Mesothelial cell of epicardium (in vitro differentiated cells): Measurements from ENCODE around the gene NKAIN2. TPM values are rescaled to one million over a fixed set of nuclear protein-coding genes. Genes with fewer than 3 reads are reported as not detected.
"Not testable (repeated sequence)": the region's sequence is repeated elsewhere in the genome, so short reads cannot be mapped to it uniquely, and the experiment has no call there.

Experiments
- DNase-seq, 2 experiments: peaks; one replicate each; pipeline ENCODE4 v3.0.0; 2021; ENCODE audit warnings: low spot score in 2 of 2; ENCODE audit not compliant: unreplicated experiment in 2 of 2
- H3K27ac Mint-ChIP-seq: 2 replicates; pipeline ENCODE4 v1.8.0; 2021; ENCODE audit warnings: mixed read lengths
- H3K27me3 Mint-ChIP-seq: 2 replicates; pipeline ENCODE4 v1.8.0; 2021; ENCODE audit warnings: low read depth, mixed read lengths
- H3K36me3 Mint-ChIP-seq: 2 replicates; pipeline ENCODE4 v1.8.0; 2021; ENCODE audit warnings: mixed read lengths
- H3K4me1 Mint-ChIP-seq: 2 replicates; pipeline ENCODE4 v1.8.0; 2021; ENCODE audit warnings: mixed read lengths
- H3K4me3 Mint-ChIP-seq: 2 replicates; pipeline ENCODE4 v1.8.0; 2021; ENCODE audit warnings: mild to moderate bottlenecking, moderate library complexity, mixed read lengths
- H3K9me3 Mint-ChIP-seq: 2 replicates; pipeline ENCODE4 v1.8.0; 2021; ENCODE audit warnings: mixed read lengths
- total RNA-seq: library from RNA; stranded (reverse); gene quantifications from 3 replicates; pipeline ENCODE4 v1.2.1, GENCODE V29; 2021
- TF ChIP-seq, protein P1 (sequence below): fragments of 200-600 bp; sonication (generic); IDR thresholded peaks from one replicate; pipeline ENCODE4 v1.5.0; 2021; ENCODE audit warnings: antibody characterized with exemption; ENCODE audit not compliant: unreplicated experiment

NKAIN2 gene
- total RNA-seq, 1 donor from 2014 or later, result 1.6 TPM

GRCh38 chr6:124560873-124561567, 757.4 kb downstream of the NKAIN2 start:
- no peaks in the 10 kb centered on the region for H3K36me3 Mint-ChIP-seq
- peaks cover 8% of the 10 kb centered on the region for H3K9me3 Mint-ChIP-seq
- no peak for DNase-seq
- TF ChIP-seq, protein P1, sequence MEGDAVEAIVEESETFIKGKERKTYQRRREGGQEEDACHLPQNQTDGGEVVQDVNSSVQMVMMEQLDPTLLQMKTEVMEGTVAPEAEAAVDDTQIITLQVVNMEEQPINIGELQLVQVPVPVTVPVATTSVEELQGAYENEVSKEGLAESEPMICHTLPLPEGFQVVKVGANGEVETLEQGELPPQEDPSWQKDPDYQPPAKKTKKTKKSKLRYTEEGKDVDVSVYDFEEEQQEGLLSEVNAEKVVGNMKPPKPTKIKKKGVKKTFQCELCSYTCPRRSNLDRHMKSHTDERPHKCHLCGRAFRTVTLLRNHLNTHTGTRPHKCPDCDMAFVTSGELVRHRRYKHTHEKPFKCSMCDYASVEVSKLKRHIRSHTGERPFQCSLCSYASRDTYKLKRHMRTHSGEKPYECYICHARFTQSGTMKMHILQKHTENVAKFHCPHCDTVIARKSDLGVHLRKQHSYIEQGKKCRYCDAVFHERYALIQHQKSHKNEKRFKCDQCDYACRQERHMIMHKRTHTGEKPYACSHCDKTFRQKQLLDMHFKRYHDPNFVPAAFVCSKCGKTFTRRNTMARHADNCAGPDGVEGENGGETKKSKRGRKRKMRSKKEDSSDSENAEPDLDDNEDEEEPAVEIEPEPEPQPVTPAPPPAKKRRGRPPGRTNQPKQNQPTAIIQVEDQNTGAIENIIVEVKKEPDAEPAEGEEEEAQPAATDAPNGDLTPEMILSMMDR, result no peak
- H3K27me3 Mint-ChIP-seq, result peaks cover 3% of the 10 kb centered on the region
- H3K27ac Mint-ChIP-seq, result no peak overlapping the region
- H3K4me3 Mint-ChIP-seq, result no peak overlapping the region
- H3K4me1 Mint-ChIP-seq, result peaks cover 9% of the 10 kb centered on the region

DNA sequence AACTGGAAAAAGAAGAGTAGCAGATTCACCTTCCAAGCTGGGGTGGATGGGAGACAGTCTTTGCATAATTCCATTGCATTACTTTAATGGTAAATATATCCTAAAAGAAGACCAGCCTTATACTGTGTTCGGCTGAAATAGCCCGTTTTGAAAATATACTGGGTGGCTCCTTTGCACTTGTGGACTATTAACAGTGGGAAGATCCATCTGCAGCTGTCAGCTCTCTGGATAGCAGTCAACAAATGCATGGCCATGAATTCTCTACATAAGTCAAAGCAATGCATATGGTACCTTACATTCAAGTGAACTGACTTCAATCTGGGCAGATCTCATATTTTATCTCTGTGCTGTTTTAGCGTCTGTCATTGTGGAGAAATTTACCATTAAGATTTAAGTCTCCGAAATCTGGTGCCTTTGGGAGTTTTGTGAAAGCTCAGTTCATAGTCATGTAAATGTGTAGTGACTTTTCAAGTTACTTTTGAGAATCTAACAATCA, 758.0 kb downstream of the NKAIN2 start:
- Mint-ChIP-seq H3K4me1 (peaks cover 9% of the 10 kb centered on the region), H3K27me3 (peaks cover 3% of the 10 kb centered on the region), H3K36me3 (no peaks in the 10 kb centered on the region), H3K27ac (no peak overlapping the region), H3K9me3 (peaks cover 3% of the 10 kb centered on the region), H3K4me3 (no peak overlapping the region)
- TF ChIP-seq, protein P1, result no peak
- no peak for DNase-seq

GRCh38 chr6:124564125-124564524, 760.5 kb downstream of the NKAIN2 start:
- not testable (repeated sequence) for H3K9me3 Mint-ChIP-seq, H3K36me3 Mint-ChIP-seq, H3K4me1 Mint-ChIP-seq, H3K4me3 Mint-ChIP-seq, H3K27ac Mint-ChIP-seq, DNase-seq, H3K27me3 Mint-ChIP-seq

GRCh38 chr6:124567401-124567800, 763.7 kb downstream of the NKAIN2 start:
- TF ChIP-seq, protein P1, result no peak
- peaks cover 3% of the 10 kb centered on the region for H3K4me1 Mint-ChIP-seq
- no peak overlapping the region for H3K27ac Mint-ChIP-seq
- no peak for DNase-seq
- no peak overlapping the region for H3K4me3 Mint-ChIP-seq
- peaks cover 2% of the 10 kb centered on the region for H3K27me3 Mint-ChIP-seq
- no peaks in the 10 kb centered on the region for H3K36me3 Mint-ChIP-seq
- H3K9me3 Mint-ChIP-seq, result peaks cover 22% of the 10 kb centered on the region

DNA sequence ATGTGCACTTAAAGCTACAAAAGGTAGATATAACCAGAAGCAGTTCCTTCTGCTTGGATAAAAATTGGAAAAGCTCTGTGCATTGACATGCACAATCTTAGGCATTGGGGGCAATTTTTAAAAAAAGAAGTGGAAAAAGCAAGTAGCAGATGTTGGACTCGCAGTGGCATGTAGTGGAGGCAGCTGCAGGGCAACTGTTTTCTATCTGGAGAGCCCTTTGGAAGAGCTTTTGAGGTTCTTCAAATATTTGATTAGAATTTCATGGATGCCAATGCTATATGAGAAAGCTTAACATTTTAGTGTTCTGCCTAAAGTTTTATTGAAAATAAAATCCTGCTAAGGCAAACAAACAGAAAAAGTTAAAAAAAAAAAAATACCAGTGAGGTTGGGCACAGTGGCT, 770.3 kb downstream of the NKAIN2 start:
- H3K27ac Mint-ChIP-seq, result no peak overlapping the region
- TF ChIP-seq, protein P1, result no peak
- DNase-seq, result no peak
- H3K36me3 Mint-ChIP-seq, result no peaks in the 10 kb centered on the region
- H3K9me3 Mint-ChIP-seq, result peaks cover 19% of the 10 kb centered on the region
- no peaks in the 10 kb centered on the region for H3K4me1 Mint-ChIP-seq
- no peaks in the 10 kb centered on the region for H3K27me3 Mint-ChIP-seq
- no peak overlapping the region for H3K4me3 Mint-ChIP-seq

GRCh38 chr6:124577734-124578281, 774.1 kb downstream of the NKAIN2 start:
- H3K27ac Mint-ChIP-seq, result no peak overlapping the region

More at GRCh38 chr6:124577734-124578281, 774.1 kb downstream of the NKAIN2 start:
- DNase-seq, result no peak
- Mint-ChIP-seq H3K4me1 (no peaks in the 10 kb centered on the region), H3K4me3 (no peak overlapping the region), H3K27me3 (no peaks in the 10 kb centered on the region), H3K36me3 (no peaks in the 10 kb centered on the region), H3K9me3 (no peaks in the 10 kb centered on the region)
- TF ChIP-seq, protein P1, result no peak
